ENCODE measurements around the gene NKD2. TPM values are rescaled to one million over a fixed set of nuclear protein-coding genes. Genes with fewer than 3 reads are reported as not detected.
A peak's percentile ranks its signal among the peaks of the same experiment; 100 is the strongest.

NKD2 gene
- total and polyA plus RNA-seq, 2 of the 4 experiments (the other 2 are of a cell fraction), result not detected

DNA sequence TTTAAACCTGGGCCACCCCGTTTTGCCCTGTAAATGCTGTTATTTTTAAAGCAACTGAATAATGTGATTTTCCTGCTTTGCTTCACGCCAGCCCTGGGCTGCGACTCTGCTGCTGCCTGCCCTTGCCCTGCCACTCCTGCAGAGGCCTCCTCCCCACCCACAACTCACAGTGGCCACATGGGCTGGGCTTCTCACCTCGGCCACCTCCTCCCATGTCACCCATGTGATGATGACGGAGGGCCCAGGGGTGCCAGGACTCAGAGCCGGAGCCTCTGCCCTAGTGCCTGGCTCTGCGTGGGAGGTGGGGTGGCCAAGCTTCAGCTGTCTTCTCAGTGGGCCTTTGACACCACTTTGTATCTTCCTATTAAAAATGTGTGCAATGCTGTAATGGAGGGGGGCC lies 48.1 kb upstream of the NKD2 start:
- no TSS peak for BruUV-seq (replicated peaks)
- Histone ChIP-seq H3K27ac (ENCODE audit: insufficient read depth, low read length) (no peak overlapping the region), H4K91ac (ENCODE audit: insufficient read depth, low read depth, low read length) (no peak overlapping the region; the same call in 1 of the 2 replicates), H3K56ac (ENCODE audit: extremely low read depth, insufficient read depth, low read length) (no peak overlapping the region), H3K79me1 (ENCODE audit: low read depth in 1 of 2, low read length in 2 of 2) (no peaks in the 10 kb centered on the region), H3K9me1 (ENCODE audit: insufficient read depth, low read length) (peaks cover 13% of the 10 kb centered on the region), H2AK9ac (replicated peaks; ENCODE audit: low read depth, low read length, poor library complexity) (no peak overlapping the region), H2AK5ac (ENCODE audit: low read depth, low read length) (peak overlapping the region; percentile 54; the same call in 1 of the 2 replicates), H2BK120ac (ENCODE audit: low read depth, low read length) (no peak overlapping the region), H3K27me3 (ENCODE audit: control insufficient read depth, insufficient read depth, low read length) (peaks cover 42% of the 10 kb centered on the region), H4K20me1 (ENCODE audit: insufficient read depth, low read length) (peaks cover 19% of the 10 kb centered on the region; the same call in 1 of the 2 replicates), H3K4me1 (ENCODE audit: control insufficient read depth, insufficient read depth, low read length) (peaks cover 47% of the 10 kb centered on the region), H3K9me3 (ENCODE audit: control insufficient read depth, insufficient read depth, low read length) (peaks cover 3% of the 10 kb centered on the region; the same call in 1 of the 2 replicates), H3K18ac (ENCODE audit: low read depth, low read length) (no peak overlapping the region; the same call in 1 of the 2 replicates), H2AFZ (replicated peaks; ENCODE audit: low read length, poor library complexity) (no peak overlapping the region), H4K8ac (ENCODE audit: low read depth in 2 of 2, low read length in 2 of 2) (no peak overlapping the region), H2BK5ac (ENCODE audit: low read depth, low read length, poor library complexity, severe bottlenecking) (no peak overlapping the region), H3K4me3 (ENCODE audit: insufficient read depth, low read depth, low read length) (no peak overlapping the region), H3K36me3 (ENCODE audit: control insufficient read depth, insufficient read depth, low read length) (no peaks in the 10 kb centered on the region), H4K5ac (ENCODE audit: low read depth, low read length) (no peak overlapping the region), H2BK20ac (ENCODE audit: low read depth, low read length) (no peak overlapping the region), H3K14ac (replicated peaks; ENCODE audit: low read depth, low read length) (no peak overlapping the region), H2BK15ac (ENCODE audit: low read depth, low read length) (no peak overlapping the region), H3K4me2 (ENCODE audit: low read depth, low read length) (no peak overlapping the region), H3K4ac (ENCODE audit: low read depth, low read length) (no peak overlapping the region), H3K23ac (ENCODE audit: low read depth, low read length) (no peak overlapping the region), H3K9ac (ENCODE audit: low read depth, low read length) (no peak overlapping the region)
- WGBS, 2 experiments (ENCODE audit: extremely low coverage in 2 of 2, insufficient read length in 1 of 2), result 90% methylated on average over 2 of the region's 7 CpGs; no CpG with 5 or more reads in 1 of the 2 experiments
- DNase-seq (no peak), ATAC-seq (ENCODE audit: low read depth) (no peak)
- POLR2A ChIA-PET (ENCODE audit: unreplicated experiment), result no interaction called here
- dilution Hi-C loops (cut with HindIII; ENCODE audit: low sequenced_read_pairs, unreplicated experiment) (no loop called here), intact Hi-C loops (cut with micrococcal nuclease) (no loop called here), in situ Hi-C loops (cut with MboI; ENCODE audit: low sequenced_read_pairs) (loop anchor here (25.0 kb wide), 1 partner anchor 827 kb away; the partner anchor contains the start of gene MRPL36)
- CTCF ChIA-PET, result no interaction called here
- no peak for TF ChIP-seq MAZ (IDR thresholded peaks at IDR 0.05; ENCODE audit: borderline replicate concordance, low read depth, low read length)

All from IMR-90 (cell line).